BE2C (cell line): ENCODE results near the gene BCOR.

Experiments used
- DNase-seq: peaks from one replicate; pipeline ENCODE4 v3.0.0-alpha.2; 2020
- H3K27me3 ChIP-seq: fragments of 250-450 bp; sonication (Bioruptor Pico); 2 replicates; pipeline ENCODE4 v1.5.1; 2020; ENCODE audit warnings: mild to moderate bottlenecking
- H3K36me3 ChIP-seq: fragments of 250-450 bp; sonication (Bioruptor Pico); 2 replicates; pipeline ENCODE4 v1.5.1; 2020; ENCODE audit warnings: mild to moderate bottlenecking
- H3K4me1 ChIP-seq: fragments of 250-450 bp; sonication (Bioruptor Pico); 2 replicates; pipeline ENCODE4 v1.5.1; 2020
- H3K4me3 ChIP-seq: 2 replicates; pipeline ENCODE4 v1.5.1; 2011; ENCODE audit warnings: low read depth, low read length
- H3K9me3 ChIP-seq: fragments of 250-450 bp; sonication (Bioruptor Pico); 2 replicates; pipeline ENCODE4 v1.5.1; 2020
- CTCF ChIP-seq: IDR thresholded peaks from 2 replicates; pipeline ENCODE4 v1.5.1; 2012; ENCODE audit warnings: mild to moderate bottlenecking, low read depth, low read length

BCOR gene

DNA sequence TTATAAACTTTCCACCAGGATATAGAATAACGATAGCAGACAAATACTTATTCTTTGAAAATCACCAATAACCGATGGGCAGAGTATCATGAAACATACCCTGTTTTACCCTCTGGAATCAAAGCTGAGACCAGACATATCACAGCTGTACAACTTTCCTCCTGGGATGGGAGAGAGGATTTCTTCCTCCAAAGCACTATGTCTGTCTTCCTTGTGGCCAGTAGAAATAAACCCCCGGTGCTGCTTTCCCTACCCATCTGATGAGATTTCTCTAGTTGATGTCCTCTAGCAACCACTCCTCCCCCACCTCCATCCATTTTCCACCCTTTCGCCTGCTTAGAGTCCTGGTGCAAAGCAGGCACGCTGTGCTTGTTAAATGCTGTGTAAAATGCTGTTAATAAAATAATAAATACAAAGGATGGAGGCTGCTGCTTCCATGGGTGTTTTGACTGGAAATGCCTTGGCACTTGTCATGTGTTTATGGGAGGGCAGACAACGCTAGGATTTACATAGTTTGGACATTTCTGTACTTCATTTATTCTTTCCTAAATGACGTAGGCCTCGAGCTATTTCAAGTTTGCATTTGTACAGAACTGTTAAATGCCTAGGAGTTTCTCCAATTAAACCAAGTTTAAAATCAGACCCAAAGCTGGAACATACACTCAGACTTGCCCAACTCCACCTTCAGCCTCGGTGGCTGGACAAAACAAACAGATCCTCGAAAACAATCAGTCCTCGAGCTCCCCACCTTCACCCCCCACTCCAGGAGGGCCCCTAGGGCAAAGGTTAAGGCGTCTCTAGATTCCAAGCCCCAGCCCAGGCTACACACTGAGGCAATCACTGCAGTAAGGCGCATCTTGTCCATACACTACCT lies 10.1 kb downstream of the BCOR start:
- H3K4me1 ChIP-seq, result peaks cover 20% of the 10 kb centered on the region; the same call in 1 of the 2 replicates

DNA sequence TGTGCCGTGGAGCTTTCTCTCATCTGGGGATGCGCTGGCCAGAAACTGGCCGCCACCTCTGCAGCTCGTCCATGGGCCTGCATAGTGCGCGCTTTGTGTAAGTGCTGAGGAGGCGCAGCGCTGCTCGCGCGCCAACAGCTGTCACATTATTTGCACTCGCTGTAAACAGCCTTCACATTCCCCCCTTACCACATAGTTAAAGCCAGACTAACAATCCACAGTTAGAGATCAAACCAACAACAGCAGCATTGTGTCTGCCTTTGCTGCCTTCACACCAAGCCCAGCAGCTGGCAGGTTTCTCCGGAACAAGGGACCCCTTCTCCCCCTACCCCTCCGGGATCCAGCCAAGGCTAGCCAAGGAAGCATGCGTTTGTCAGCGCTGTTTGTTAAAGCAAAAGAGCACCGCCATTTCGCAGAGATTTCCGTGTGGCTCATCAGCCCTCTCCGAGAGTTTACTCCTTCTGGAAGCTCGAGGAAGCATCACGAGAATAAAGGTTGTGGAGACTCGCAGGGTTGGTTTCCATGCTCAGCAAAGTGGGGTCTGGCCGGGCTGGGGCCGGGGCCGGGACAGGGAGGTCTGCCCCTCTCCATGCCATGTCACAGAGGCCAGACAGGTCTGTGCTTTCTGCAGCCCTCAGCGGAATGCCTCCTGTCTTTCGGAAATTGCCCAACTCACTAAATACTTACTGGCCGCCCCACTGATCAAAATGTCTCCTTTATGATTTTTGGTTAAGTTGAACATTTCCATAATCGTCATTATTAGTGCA lies 11.0 kb downstream of the BCOR start:
- DNase-seq, result no peak

More for the DNA sequence above, 10.1 kb downstream of the BCOR start:
- no peaks in the 10 kb centered on the region for H3K9me3 ChIP-seq
- no peaks in the 10 kb centered on the region for H3K27me3 ChIP-seq
- no peak for DNase-seq
- no peak for TF ChIP-seq CTCF
- H3K36me3 ChIP-seq, result no peaks in the 10 kb centered on the region; the same call in 1 of the 2 replicates
- no peak overlapping the region for H3K4me3 ChIP-seq

GRCh38 chrX:40085714-40086113 lies 12.0 kb downstream of the BCOR start:
- TF ChIP-seq CTCF, result no peak
- DNase-seq, result no peak
- H3K36me3 ChIP-seq, result no peaks in the 10 kb centered on the region; the same call in 1 of the 2 replicates
- no peak overlapping the region for H3K4me3 ChIP-seq
- no peaks in the 10 kb centered on the region for H3K27me3 ChIP-seq
- no peaks in the 10 kb centered on the region for H3K9me3 ChIP-seq
- peaks cover 32% of the 10 kb centered on the region for H3K4me1 ChIP-seq

More for the DNA sequence above, 11.0 kb downstream of the BCOR start:
- no peaks in the 10 kb centered on the region; the same call in 1 of the 2 replicates for H3K36me3 ChIP-seq
- no peak overlapping the region for H3K4me3 ChIP-seq
- H3K27me3 ChIP-seq, result no peaks in the 10 kb centered on the region
- no peak for TF ChIP-seq CTCF
- H3K9me3 ChIP-seq, result no peaks in the 10 kb centered on the region
- H3K4me1 ChIP-seq, result peaks cover 28% of the 10 kb centered on the region

GRCh38 chrX:40085102-40085551 lies 12.6 kb downstream of the BCOR start:
- no peak for TF ChIP-seq CTCF
- Histone ChIP-seq H3K4me1 (peaks cover 32% of the 10 kb centered on the region), H3K9me3 (no peaks in the 10 kb centered on the region), H3K4me3 (no peak overlapping the region), H3K27me3 (no peaks in the 10 kb centered on the region), H3K36me3 (no peaks in the 10 kb centered on the region; the same call in 1 of the 2 replicates)
- no peak for DNase-seq

DNA sequence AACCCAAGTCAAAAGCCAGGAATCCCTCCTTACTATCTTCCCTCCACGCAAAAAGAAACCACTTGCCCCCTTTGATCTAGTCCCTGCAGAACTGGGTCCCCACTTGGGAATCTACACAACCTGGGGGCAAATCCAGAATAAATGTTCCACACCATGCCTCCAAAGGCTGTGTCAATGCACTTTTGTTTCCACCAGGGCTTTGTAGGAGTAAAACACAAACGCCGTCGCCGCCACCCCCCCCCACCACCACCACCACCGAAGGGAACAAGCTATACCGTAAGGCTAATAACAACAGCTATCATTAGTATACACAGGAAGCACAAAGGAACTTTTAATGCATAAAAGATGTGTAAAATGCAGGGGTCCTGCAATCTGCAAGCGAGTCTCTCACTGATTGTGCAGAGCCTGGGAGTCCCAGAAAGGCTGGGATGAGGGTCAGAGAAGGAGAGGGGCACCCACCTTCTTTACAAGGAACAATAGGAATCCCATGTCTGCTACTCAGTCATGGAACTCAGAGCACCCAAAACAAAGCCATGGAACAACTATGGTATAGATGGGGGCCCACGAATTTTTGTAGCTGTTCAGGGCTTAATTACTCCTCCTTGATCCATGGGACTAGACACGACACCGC lies 13.2 kb downstream of the BCOR start:
- peaks cover 32% of the 10 kb centered on the region for H3K4me1 ChIP-seq

More for the DNA sequence above, 13.2 kb downstream of the BCOR start:
- DNase-seq, result no peak
- no peak overlapping the region for H3K4me3 ChIP-seq
- TF ChIP-seq CTCF, result no peak
- H3K9me3 ChIP-seq, result no peaks in the 10 kb centered on the region
- no peaks in the 10 kb centered on the region for H3K27me3 ChIP-seq
- H3K36me3 ChIP-seq, result no peaks in the 10 kb centered on the region; the same call in 1 of the 2 replicates
